Measurements from ENCODE around the gene OTOF.
A peak's percentile ranks its signal among the peaks of the same experiment; 100 is the strongest.

Gene OTOF

DNA sequence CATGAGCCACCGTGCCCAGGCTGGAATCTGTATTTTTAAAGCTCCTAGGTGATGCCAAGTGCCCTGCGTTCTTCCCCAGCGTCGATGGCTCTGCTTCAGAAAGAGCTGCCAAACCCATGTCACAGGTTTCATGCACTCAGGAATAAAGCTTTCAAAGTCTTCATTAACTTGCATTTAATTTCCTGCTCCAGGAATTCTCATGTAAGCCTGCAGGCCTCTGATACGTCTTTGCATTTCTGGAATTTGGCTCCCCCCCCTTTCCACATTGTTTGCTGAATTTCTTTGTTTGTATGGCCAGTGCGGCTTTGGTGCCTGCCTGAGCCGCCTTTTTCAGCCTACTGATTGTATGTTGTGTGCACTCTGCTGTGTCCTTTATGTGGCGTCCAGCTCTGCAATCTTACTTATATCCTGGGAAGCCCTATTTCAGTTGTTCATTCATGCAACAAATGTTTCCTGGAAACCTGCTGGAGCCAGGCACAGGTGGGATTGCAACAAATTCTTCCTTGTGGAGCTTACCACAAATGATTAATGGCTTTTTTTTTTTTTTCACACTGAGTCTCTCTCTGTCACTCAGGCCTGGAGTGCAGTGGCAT lies 17.9 kb upstream of the OTOF start:
- peak; percentile 91 for DNase-seq

DNA sequence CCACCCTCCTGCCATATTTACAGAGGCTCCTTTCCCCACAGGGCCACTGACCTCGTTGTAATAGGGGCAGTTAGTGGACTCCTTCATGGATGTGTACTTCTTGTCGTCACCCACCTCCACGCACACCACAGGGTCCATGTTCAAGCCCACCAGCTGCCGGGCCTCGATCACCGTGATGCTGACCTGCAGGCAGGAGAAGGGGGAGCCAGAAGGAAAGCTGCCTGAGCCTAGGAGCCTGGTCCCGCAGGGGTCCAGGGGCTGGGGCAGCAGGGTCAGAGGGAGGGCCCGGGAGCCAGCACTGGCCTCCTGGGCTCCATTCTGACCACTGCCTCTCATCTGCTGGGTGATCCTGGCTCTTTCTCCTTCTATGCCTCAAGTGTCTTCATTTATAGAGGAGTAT lies 17.0 kb upstream of the OTOF start:
- DNase-seq: no peak

DNA sequence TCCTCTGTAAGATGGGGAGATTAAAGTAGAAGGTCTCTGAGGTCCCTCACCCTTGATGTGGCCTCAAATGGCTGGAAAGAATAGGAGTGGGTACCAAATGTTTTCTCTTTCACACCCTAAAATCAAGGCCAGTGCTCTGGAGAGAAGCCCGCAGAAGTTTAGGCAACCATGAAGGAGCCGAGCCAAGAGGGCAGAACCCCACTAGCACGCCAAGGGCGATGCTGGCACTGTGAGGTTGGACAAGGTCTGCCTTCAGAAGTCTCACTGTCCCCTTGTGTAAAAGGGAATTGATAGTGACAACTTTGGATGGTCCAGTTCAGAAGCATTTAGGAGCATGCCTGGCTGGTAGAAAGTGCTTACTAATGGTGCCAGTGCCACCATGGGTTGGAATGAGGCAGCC lies 16.3 kb upstream of the OTOF start:
- DNase-seq: no peak

DNA sequence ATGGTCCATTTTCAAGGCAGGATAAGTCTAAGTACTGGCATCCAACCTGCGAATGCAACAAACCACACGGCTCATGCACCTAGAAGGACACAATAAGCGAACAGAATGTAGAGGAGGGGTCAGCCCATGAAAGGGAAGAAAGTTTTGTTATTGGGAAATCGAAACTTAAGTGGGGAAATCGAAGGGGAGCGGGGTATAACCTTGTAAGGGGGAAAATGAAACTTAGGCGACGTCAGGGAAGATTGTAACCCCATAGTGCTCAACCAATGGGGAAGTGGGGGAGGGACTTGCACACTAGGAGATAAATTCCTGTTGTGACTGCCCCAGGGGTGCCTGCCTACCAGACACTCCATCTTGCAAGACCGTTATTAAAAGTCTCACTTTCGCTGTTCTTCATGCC lies 15.6 kb upstream of the OTOF start:
- no peak for DNase-seq

DNA sequence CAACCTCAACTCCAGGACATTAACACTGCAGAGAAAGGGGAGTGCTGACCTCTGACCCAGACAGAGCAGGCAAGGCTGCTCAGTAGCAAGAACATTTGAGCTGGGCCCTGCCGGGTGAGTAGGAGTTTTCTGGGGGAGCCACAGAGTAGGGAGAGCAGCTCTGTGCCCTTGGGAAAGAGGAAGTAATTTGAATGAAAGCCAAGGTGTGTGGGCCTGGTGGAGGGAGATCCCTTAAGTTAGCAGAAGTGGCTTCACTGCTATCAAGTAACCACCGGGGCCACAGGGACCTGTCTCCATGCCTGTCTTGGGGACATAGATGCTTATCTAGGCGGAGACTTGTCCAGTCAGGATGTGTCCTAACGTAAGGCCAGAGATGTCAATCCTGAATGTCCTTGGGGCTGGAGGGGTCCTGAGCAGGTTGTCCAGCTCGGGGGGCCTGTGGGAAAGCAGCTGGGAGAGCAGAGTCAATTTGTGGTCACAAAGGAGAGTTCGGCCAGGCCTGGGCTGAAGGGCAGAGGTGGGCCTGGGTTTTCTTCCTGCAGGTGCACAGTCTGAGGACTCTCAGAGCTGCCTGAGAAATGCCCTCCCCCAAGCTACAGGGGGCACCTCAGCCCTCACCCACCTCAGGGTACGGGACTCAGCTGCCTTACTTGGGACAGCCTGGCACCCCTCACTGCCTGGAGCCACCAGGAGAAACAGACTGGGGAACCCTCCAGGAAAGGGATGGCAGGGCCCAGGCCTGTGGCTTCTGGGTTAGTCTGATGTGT lies 15.0 kb upstream of the OTOF start:
- DNase-seq: no peak

DNA sequence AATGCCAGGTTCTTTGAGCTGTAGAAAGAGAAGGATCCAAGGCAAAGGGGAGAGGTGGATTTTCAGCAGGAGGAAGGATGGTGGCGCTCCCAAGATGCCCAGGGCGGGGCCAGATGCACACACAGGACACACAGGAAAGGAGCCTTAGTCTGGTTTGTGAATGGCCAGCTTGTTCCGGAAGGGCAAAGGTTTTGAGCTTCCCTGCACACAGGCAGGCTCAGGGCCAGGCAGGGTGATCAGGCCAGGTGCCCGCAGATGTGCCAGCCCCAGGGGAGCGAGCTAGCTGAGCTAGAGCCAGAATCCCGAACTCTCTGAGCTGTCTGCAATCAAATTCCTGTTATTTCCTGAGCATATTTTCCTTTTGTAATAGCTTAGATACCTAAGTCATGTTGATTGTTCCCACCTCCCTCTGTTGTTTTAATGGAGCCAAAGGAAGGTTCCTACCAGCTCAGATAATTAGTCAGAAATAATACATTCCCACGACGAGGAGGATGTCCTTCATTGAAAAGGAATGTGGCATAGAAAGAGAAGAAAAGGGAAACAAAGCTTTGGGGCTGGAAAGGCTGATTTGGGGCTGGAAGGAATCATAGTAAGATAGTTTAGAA lies 13.7 kb upstream of the OTOF start:
- peak; percentile 42 for DNase-seq

DNA sequence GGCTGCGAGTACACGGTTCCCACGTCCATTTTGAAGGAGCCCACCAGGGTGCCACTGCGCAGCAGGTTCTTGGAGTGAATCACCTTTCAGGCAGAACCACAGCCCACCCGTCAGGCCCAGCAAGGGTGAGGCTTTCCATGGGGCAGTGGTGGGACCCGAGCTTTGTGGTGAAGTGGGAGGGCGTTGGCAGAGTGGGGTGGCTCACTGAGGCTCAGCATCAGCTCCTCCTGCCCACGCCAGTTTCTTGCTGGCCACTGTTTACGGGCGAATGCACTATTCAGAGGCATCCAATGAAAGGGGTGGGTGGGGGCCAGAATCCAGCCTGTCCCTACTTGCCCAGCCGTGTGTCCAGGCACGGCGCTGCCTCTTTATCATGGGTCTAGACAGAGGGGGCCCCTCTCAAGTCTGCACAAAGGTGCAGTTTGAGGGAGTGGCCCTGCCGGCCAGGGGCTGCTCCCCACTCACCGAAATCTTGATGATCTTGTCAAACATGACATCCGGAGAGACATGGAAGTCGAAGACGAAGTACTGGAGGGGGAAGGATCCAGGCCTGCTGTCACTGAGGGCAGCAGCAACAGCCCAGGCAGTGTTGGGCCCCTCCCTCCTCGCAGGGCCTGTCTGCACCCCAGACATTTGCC lies 11.4 kb upstream of the OTOF start:
- DNase-seq: no peak

DNA sequence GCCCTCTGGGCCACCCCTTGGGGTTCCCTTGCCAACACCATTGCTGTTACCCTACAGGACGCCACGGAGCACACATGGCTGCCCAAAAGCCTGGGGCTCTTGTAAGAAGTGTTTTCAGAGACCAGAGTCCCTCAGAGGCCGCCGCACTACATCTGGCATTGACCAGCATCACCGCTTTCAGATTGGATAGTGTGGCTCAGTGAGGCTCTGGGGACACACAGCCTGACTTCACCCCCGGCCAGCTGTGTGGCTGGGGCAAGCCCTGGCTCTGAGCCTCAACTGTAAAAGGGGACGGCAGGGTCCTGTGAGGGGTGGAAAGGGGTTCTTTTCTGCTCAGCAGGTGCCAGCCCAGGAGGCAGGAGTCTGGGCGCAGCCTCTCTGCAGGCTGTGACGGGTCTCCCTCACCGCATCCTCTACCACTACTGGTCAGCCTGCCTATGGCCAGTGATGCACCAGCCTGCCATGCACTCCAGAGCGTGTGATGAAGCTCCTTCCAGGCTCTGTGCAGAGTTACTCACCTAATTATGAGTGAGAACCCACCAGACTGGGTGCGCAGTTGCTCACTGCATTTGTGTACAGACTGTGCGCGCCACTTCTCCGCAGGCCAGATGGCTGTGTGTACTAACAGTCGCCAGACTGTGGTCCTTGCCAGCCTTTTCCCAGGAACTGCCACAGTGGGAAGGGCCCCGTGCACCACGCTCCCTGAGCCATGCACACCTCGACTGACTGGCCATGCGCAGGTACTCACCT lies 10.7 kb upstream of the OTOF start:
- DNase-seq: no peak

DNA sequence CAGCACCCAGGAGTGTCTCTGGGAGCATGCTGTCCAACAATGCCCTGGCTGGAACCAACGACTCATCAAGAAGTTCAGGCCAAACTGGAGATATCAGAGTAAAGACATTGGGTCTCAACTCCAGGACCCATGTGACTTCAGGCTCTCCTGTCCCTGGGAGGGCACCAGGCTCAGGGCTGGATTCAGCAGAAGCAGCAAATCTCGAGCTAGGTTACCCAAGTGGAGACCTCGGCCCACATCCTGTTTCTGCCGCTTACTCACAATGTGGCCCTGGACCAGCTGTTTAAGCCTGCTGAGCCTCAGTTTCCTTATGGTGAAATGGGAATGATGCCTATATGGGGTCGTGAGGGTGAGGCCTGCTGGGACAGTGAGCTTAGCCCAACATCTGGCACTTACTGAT lies 9.3 kb upstream of the OTOF start:
- DNase-seq: no peak

DNA sequence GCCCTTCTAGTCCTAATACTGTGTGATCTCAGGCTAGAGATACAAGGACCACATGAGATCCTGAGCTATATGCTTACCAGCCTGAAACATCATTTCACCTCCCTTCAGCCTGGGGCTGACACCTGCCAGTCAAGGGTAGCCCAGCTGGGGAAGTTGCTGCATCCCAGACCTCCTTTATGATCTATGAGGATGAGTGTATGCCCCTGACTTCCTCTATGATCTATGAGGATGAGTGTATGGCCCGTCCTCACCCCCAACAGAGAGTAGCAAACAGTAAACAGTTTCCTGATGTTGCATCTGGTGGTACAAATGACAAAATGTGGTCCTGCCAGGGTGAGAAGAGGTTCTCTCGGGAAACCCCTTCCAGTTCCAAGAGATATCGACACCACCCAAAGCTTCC lies 8.9 kb upstream of the OTOF start:
- no peak for DNase-seq

DNA sequence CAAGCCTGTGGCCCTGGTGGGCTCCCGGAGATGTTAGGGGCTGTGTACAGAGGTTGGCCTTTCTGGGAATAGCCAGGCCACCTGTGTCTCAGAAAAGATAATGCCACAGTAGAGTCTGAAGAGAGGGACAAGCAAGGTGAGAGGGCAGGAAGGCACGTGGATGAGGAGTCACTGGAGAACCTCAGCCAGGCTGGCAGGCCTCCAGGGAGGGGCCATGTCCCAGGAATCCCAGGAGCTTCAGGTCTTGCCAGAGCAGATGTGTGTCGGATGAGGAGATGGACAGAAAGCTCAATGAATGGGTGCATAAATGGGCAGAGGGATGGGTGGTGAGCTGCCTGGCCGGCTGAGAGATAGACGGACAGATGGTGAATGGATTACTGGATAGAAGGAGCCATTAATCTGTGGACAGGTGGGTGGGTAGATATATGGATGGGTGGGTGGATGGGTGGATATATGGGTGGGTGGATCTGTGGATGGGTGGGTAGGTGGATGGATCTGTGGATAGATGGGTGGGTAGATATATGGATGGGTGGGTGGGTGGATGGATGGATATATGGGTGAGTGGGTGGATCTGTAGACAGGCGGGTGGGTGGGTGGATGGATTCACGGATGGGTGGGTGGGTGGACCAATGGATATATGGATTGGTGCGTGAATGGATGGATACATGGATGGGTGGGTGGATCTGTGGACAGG lies 7.9 kb upstream of the OTOF start:
- no peak for DNase-seq

DNA sequence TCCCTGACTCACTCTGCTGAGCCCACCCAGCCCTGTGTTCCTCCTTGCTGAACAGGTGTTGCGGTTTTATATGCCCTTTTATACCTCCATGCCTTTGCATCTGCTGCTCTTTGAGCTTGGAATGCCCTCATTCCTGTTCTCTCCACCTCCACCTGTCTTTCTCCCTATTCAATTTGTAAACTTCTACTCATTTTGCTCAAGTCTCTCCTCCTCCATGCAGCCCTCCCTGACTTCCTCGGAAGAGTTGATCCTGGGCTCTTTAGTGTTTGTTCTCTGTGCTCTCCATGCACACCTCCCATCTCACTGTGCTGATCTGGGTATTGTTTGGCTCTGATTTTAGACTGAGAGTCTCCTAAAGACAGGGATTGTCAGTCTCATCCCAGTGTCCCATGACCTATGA lies 7.2 kb upstream of the OTOF start:
- DNase-seq: no peak

DNA sequence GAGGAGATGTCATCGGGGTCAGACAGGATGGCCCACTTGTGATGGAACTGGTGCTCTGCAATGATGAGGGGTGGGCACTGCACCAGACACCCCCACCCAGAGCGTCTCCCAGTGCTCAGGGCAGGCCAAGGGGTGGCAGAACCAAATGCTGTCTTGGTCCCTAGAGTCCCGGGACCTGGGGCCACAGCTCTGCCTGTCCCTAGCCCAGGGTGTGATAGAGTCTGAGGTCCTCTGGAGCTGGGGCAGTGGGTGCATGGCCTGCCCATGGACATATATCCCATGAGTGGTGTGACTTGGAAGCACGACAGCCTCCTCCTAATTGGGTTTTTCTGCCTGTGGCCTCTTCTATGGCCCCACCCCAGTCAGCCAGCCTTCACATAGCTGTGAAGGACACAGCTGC lies 6.7 kb upstream of the OTOF start:
- DNase-seq: no peak

DNA sequence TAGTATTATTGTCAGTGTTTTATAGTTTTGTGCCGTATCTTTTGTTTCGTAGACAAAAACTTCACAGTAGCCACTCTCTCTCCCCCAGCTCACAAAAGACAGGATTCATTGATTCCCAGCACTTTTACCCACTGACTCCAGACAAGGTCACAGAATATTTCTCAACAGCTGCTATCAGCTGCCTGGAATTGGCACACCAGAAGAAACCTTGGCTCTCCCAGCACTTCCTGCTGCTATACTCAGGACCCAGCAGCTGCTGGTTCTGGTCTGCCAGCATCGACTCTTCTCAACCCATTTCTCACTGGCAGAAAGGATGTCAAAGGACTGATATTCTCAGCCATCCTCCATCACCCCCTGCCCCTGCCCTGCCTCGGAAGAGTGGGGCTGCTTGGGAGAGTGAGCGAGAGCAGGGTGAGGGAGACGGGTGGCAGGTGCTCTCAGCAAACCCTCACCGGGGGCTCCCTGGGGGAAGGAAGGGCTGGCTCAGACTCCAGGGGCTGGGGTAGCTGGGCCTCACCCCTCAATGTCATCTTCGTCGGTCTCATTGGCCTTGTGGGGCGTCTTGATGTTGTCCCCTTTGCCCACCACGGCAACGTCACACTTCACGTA lies 6.1 kb upstream of the OTOF start:
- no peak for DNase-seq

DNA sequence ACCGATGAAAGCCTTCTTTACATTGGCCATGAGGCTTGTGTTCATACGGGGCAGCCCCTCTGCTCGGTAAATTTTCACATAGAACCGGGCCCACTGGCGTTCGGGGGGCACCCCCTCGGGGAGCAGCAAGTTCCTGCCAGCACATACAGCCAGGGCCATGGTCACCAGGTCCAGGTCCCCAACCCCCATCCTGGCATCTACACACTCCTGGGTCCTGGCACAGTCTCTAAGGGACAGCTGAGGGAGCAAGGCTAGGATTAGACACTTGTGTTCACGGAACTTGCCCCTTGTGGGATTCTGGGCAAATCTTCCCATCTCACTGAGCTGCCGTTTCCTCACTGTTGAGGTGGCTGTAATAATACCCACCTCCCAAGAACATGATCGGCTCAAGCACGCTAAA lies 5.6 kb upstream of the OTOF start:
- DNase-seq: no peak

DNA sequence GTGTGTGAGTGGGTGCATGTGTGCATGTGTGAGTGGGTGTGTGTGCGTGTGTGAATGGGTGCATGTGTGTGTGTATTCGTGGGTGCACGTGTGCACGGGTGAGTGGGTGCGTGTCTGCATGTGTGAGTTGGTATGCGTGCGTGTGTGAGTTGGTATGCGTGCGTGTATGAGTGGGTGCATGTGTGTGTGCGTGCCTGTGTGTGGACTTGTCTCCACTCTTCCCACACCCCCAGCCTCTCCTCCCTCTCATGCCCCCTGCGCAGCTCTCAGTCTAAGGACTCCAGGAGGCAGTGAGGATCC lies 5.1 kb upstream of the OTOF start:
- DNase-seq: no peak

DNA sequence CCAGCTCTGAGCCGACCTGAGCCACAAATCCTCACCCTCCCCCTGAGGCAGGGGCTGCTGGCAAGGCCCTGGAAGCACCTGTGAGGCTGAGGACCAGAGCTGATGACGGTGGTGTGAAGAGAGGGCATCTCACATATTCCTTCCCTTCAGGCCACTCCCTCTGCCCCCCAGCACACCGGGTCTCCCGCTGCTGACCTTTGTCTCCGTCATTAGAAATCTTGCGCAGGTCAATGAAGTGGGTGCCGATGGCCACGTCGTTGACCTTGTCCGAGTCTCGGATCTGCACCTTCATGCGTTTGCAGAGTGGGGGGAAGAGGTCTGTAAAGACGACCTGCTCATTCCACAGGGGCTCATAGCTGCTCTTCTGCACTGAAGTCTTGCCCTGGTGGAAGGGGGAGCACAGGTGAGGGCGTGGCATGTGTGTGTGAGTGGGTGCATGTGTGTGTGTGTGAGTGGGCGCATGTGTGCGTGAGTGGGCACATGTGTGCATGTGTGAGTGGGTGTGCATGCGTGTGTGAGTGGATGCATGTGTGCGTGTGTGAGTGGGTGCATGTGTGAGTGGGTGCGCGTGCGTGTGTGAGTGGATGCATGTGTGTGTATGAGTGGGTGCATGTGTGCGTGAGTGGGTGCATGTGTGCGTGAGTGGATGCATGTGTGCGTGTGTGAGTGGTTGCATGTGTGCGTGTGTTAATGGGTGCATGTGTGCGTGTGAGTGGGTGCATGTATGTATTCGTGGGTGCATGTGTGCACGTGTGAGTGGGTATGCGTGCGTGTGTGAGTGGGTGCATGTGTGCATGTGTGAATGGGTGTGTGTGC lies 4.5 kb upstream of the OTOF start:
- DNase-seq: no peak

DNA sequence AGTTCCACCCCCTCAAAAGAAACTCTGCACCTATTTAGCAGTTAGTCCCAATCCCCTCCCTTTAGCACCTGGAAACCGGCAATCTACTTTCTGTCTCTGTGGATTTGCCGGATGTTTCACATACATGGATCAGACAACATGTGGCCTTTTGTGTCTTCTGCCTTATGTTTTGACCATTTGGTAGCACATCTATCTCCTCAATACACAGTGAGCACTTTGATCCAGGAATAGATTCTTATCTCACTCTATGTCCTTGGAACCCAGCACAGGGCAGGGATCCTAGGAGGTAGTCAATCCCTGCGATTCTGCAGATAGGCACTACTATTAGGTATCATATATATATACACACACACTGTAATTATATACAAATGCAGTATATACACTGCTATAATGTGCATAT lies 3.8 kb upstream of the OTOF start:
- no peak for DNase-seq

DNA sequence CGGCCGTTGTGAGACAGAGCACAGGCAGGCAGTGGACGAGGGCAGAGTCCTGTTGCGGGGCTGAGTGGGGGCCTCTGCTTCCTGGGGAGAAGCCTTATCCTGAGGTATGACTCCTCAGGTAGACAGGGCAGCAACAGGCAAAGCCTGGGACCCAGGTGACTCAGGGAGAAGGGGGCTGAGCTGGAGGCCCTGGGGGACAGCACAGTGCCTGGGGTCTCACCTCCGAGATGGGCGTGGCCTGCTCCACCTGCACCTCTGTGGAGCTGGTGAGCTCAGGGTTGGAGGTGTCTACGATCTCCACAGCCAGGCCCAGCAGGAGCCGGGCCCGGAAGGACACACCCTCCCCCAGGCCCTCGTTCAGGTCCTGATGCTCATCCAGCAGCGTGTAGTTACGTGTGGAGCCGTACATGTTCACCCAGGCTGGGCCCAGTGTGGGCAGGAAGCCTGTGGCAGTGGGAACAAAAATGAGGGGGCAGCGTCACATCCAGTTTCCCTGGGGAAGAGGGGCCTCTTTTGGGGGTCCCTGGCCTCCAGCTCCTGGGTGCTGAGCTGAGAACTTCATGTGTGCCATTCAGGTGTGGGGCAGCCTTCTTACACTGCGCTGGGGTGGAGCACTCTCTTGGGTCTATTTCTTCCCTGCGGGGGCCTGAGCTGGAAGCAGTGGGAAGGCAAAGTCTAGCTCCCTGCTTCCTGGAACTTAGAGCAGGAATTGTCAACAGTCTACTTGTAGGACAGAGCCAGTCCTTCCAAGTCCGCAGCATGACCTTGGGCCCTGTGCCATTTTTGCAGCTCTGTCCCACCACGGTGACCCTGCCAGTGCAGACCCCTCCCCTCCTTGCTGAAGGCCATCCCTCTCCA lies 2.9 kb upstream of the OTOF start:
- DNase-seq: no peak

DNA sequence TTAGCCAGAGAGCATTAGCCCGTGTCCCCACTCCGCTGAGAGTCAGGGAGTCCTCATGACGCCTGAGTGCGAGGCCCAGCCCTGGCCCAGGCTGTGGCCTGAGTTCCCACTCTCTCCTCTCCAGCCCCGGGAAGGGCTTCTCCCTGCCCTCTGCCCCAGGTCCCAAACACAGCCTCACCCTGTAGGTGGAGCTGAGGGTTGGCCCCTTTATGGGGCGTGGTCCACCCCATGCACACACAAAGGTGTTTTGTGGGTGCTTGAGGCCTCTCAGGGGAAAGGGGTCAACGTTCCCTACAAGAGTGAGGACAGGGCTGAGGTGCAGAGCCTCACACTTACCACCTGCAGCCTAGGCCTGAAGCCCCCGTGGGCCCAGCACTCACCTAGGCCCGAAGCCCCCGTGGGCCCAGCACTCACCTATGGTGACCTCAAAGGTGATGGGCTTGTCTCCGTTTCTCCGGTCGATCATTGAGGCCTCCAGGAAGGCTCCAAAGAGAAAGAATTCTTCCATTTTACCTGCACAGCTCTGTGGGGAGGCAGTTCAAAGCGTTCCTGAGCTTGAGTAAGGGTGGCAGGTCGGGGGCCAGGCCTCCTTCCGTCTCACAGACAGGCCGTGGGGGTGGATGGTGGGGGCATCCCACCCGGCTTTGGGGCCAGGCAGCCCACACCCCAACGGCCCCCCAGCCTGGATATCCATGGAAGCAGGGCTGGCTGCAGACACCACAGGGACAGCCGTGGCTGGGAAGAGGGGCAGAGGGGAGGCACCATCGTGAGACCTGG lies 2.1 kb upstream of the OTOF start:
- DNase-seq: no peak

Measured in kidney glomerular epithelial cell (primary cell).